IMR-90 (cell line): ENCODE results near the gene NNMT.

Experiments used
- CEBPB ChIP-seq: IDR thresholded peaks from 2 replicates; pipeline ENCODE4 v1.6.1; 2012; ENCODE audit warnings: low read depth, low read length, improper control_type of control experiment
- FOS ChIP-seq: fragments of 150-350 bp; IDR thresholded peaks from 2 replicates; pipeline ENCODE4 v1.6.1; 2016; ENCODE audit warnings: low read depth, low read length
- MXI1 ChIP-seq: IDR thresholded peaks from 2 replicates; pipeline ENCODE4 v1.6.1; 2012; ENCODE audit warnings: low read depth, mild to moderate bottlenecking, low read length, moderate library complexity, borderline replicate concordance
- POLR2A ChIP-seq: IDR thresholded peaks from 2 replicates; pipeline ENCODE4 v1.6.1; 2012; ENCODE audit warnings: mild to moderate bottlenecking, low read depth, low read length
- RAD21 ChIP-seq: IDR thresholded peaks from 2 replicates; pipeline ENCODE4 v1.6.1; 2012; ENCODE audit warnings: low read length, improper control_type of control experiment
- RCOR1 ChIP-seq: IDR thresholded peaks from 2 replicates; pipeline ENCODE4 v1.6.1; 2012; ENCODE audit warnings: mild to moderate bottlenecking, low read length, improper control_type of control experiment; ENCODE audit not compliant: insufficient replicate concordance
- RFX5 ChIP-seq: IDR thresholded peaks from 2 replicates; pipeline ENCODE4 v1.8.0; 2012; ENCODE audit warnings: low read depth, mild to moderate bottlenecking, low read length, moderate library complexity
- SMC3 ChIP-seq: fragments of 150-350 bp; IDR thresholded peaks from 2 replicates; pipeline ENCODE4 v1.6.1; 2016; ENCODE audit warnings: low read depth, mild to moderate bottlenecking, antibody characterized with exemption, low read length, moderate library complexity
- TF ChIP-seq, protein P1 (sequence below): conservative IDR thresholded peaks from 2 replicates; pipeline ENCODE4 v1.5.1; 2012; ENCODE audit warnings: mild to moderate bottlenecking, low read depth, low read length, improper control_type of control experiment
- TF ChIP-seq, protein P2 (sequence below): fragments of 150-350 bp; IDR thresholded peaks from 2 replicates; pipeline ENCODE4 v1.6.1; 2017; ENCODE audit warnings: mild to moderate bottlenecking, antibody characterized with exemption, low read length, low read depth
- TF ChIP-seq, protein P3 (sequence below): fragments of 150-350 bp; IDR thresholded peaks from 2 replicates; pipeline ENCODE4 v1.6.1; 2016; ENCODE audit warnings: low read depth, mild to moderate bottlenecking, low read length, moderate library complexity, borderline replicate concordance

DNA sequence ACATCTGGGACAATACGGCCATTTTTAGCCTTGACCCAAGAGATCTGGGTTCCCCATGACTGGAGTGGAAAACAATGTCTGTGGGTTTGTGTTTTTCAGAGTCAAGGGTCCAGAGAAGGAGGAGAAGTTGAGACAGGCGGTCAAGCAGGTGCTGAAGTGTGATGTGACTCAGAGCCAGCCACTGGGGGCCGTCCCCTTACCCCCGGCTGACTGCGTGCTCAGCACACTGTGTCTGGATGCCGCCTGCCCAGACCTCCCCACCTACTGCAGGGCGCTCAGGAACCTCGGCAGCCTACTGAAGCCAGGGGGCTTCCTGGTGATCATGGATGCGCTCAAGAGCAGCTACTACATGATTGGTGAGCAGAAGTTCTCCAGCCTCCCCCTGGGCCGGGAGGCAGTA is 15.7 kb downstream of the NNMT start:
- TF ChIP-seq CEBPB (no peak), RFX5 (no peak), RAD21 (no peak), RCOR1 (no peak), SMC3 (no peak), MXI1 (no peak), POLR2A (no peak), FOS (no peak)
- TF ChIP-seq, protein P1, sequence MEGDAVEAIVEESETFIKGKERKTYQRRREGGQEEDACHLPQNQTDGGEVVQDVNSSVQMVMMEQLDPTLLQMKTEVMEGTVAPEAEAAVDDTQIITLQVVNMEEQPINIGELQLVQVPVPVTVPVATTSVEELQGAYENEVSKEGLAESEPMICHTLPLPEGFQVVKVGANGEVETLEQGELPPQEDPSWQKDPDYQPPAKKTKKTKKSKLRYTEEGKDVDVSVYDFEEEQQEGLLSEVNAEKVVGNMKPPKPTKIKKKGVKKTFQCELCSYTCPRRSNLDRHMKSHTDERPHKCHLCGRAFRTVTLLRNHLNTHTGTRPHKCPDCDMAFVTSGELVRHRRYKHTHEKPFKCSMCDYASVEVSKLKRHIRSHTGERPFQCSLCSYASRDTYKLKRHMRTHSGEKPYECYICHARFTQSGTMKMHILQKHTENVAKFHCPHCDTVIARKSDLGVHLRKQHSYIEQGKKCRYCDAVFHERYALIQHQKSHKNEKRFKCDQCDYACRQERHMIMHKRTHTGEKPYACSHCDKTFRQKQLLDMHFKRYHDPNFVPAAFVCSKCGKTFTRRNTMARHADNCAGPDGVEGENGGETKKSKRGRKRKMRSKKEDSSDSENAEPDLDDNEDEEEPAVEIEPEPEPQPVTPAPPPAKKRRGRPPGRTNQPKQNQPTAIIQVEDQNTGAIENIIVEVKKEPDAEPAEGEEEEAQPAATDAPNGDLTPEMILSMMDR: no peak
- TF ChIP-seq, protein P2, sequence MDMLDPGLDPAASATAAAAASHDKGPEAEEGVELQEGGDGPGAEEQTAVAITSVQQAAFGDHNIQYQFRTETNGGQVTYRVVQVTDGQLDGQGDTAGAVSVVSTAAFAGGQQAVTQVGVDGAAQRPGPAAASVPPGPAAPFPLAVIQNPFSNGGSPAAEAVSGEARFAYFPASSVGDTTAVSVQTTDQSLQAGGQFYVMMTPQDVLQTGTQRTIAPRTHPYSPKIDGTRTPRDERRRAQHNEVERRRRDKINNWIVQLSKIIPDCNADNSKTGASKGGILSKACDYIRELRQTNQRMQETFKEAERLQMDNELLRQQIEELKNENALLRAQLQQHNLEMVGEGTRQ: no peak
- TF ChIP-seq, protein P3, sequence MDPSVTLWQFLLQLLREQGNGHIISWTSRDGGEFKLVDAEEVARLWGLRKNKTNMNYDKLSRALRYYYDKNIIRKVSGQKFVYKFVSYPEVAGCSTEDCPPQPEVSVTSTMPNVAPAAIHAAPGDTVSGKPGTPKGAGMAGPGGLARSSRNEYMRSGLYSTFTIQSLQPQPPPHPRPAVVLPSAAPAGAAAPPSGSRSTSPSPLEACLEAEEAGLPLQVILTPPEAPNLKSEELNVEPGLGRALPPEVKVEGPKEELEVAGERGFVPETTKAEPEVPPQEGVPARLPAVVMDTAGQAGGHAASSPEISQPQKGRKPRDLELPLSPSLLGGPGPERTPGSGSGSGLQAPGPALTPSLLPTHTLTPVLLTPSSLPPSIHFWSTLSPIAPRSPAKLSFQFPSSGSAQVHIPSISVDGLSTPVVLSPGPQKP: no peak
